ENCODE results near the gene CCL20.

DNA sequence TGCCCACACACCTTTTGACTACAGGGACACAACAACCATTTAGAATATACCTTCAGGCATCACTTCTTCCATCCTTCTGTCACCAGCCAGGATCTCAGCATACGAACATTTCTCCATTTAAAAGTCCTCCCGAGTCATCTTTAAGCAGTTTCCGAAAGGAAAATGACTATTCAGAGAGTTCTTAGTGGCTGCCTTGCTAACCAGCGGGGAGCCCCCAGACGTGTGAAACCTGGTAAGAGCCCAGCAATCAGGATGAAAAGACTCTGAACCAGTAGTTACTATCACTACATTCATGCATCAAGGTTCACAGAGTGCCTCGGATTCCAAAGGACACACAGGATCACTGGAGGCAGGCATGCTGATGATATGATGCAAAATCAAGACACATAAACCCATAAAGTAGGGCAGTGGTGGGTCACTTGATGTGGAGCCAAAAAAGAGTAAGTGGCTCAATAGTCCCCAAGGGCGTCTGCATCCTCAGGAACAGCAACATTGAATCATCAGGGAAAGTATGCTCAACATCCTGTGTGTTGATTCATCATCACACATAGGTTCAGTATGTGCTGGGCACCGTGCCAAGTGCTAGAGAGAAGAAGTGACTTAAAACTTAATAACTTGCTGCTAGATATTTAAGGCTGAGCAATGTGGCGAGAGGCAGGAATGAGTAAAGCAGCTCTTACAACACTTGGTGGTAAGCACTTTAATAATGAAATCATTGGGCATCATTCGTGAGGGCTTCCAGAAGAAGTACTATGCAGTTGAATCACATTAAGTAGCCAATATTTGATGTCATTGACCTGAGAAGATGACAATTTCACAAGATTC, 4.4 kb downstream of the CCL20 start:
- TF ChIP-seq CTCF (IDR thresholded peaks at IDR 0.05) = no peak
- no peak for TF ChIP-seq POLR2A (IDR thresholded peaks at IDR 0.05)

All from adrenal gland (tissue), 5 donors.